ENCODE results near the gene B3GNT3. TPM values are rescaled to one million over a fixed set of nuclear protein-coding genes. Genes with fewer than 3 reads are reported as not detected.
A peak's percentile ranks its signal among the peaks of the same experiment; 100 is the strongest.

Gene B3GNT3
- total and polyA plus RNA-seq, 2 of the 13 experiments (the other 11 are each of a cell fraction or from before 2014, with no cell fraction given), result 0.86 to 4.0 TPM

DNA sequence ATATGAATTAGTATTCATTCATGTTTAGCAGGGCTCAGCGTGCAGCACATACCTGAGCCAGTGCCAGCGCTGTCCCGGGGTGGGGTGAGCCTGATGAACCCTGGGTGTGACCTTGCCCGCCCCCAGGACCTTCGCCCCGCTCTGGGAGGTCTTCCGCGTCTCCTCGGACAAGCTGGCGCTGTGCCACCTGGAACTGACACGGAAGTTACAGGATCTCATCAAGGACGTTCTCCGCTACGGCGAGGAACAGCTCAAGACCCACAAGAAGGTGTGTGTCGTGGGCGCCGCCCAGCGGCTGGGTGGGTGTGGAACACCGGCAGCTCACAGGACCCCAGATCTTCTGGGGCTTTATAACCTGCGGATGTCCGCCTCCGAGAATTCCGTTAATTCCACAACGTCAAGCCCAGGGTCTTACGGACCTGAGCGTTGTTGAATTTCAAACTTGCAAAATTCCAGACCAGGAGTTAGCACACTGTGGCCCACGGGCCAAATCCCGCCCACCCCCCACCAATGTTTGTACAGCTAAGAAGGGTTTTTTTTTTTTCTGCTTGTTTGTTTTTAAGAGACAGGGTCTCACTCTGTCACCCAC is 28.3 kb upstream of the B3GNT3 start (continued):
- TF ChIP-seq, protein P1, sequence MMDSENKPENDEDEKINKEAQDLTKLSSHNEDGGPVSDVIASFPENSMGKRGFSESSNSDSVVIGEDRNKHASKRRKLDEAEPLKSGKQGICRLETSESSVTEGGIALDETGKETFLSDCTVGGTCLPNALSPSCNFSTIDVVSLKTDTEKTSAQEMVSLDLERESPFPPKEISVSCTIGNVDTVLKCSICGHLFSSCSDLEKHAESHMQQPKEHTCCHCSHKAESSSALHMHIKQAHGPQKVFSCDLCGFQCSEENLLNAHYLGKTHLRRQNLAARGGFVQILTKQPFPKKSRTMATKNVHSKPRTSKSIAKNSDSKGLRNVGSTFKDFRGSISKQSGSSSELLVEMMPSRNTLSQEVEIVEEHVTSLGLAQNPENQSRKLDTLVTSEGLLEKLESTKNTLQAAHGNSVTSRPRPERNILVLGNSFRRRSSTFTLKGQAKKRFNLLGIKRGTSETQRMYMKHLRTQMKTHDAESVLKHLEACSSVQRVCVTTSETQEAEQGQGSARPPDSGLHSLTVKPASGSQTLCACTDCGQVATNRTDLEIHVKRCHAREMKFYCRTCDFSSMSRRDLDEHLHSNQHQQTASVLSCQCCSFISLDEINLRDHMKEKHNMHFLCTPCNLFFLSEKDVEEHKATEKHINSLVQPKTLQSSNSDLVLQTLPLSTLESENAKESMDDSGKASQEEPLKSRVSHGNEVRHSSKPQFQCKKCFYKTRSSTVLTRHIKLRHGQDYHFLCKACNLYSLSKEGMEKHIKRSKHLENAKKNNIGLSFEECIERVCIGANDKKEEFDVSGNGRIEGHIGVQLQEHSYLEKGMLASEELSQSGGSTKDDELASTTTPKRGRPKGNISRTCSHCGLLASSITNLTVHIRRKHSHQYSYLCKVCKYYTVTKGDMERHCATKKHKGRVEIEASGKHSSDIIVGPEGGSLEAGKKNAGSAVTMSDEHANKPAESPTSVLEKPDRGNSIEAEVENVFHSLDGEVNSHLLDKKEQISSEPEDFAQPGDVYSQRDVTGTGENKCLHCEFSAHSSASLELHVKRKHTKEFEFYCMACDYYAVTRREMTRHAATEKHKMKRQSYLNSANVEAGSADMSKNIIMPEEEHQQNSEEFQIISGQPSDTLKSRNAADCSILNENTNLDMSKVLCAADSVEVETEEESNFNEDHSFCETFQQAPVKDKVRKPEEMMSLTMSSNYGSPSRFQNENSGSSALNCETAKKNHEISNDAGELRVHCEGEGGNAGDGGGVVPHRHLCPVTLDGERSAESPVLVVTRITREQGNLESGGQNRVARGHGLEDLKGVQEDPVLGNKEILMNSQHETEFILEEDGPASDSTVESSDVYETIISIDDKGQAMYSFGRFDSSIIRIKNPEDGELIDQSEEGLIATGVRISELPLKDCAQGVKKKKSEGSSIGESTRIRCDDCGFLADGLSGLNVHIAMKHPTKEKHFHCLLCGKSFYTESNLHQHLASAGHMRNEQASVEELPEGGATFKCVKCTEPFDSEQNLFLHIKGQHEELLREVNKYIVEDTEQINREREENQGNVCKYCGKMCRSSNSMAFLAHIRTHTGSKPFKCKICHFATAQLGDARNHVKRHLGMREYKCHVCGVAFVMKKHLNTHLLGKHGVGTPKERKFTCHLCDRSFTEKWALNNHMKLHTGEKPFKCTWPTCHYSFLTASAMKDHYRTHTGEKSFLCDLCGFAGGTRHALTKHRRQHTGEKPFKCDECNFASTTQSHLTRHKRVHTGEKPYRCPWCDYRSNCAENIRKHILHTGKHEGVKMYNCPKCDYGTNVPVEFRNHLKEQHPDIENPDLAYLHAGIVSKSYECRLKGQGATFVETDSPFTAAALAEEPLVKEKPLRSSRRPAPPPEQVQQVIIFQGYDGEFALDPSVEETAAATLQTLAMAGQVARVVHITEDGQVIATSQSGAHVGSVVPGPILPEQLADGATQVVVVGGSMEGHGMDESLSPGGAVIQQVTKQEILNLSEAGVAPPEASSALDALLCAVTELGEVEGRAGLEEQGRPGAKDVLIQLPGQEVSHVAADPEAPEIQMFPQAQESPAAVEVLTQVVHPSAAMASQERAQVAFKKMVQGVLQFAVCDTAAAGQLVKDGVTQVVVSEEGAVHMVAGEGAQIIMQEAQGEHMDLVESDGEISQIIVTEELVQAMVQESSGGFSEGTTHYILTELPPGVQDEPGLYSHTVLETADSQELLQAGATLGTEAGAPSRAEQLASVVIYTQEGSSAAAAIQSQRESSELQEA (CRISPR knock-in tag; IDR thresholded peaks at IDR 0.05; ENCODE audit: not compliant biosample characterization), result no peak
- peak; percentile 22 for TF ChIP-seq ASH2L (IDR thresholded peaks at IDR 0.05; ENCODE audit: insufficient read length, low read depth, low read length)
- TF ChIP-seq, protein P2, sequence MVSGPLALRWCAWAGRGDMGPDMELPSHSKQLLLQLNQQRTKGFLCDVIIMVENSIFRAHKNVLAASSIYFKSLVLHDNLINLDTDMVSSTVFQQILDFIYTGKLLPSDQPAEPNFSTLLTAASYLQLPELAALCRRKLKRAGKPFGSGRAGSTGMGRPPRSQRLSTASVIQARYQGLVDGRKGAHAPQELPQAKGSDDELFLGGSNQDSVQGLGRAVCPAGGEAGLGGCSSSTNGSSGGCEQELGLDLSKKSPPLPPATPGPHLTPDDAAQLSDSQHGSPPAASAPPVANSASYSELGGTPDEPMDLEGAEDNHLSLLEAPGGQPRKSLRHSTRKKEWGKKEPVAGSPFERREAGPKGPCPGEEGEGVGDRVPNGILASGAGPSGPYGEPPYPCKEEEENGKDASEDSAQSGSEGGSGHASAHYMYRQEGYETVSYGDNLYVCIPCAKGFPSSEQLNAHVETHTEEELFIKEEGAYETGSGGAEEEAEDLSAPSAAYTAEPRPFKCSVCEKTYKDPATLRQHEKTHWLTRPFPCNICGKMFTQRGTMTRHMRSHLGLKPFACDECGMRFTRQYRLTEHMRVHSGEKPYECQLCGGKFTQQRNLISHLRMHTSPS (CRISPR knock-in tag; IDR thresholded peaks at IDR 0.05; ENCODE audit: low read depth), result peak; percentile 64
- TF ChIP-seq ZSCAN31 (CRISPR knock-in tag; IDR thresholded peaks at IDR 0.05; ENCODE audit: low read depth), result no peak
- no peak for TF ChIP-seq ZFYVE20 (CRISPR knock-in tag; IDR thresholded peaks at IDR 0.05; ENCODE audit: borderline replicate concordance, low read depth)
- no peak for TF ChIP-seq ZSCAN30 (CRISPR knock-in tag; IDR thresholded peaks at IDR 0.05)
- no peak for TF ChIP-seq GTF3A (CRISPR knock-in tag; conservative IDR thresholded peaks at IDR 0.05)
- TF ChIP-seq, protein P3, sequence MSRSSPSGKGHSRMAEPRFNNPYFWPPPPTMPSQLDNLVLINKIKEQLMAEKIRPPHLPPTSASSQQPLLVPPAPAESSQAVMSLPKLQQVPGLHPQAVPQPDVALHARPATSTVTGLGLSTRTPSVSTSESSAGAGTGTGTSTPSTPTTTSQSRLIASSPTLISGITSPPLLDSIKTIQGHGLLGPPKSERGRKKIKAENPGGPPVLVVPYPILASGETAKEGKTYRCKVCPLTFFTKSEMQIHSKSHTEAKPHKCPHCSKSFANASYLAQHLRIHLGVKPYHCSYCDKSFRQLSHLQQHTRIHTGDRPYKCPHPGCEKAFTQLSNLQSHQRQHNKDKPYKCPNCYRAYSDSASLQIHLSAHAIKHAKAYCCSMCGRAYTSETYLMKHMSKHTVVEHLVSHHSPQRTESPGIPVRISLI (CRISPR knock-in tag; IDR thresholded peaks at IDR 0.05; ENCODE audit: borderline replicate concordance), result peak; percentile 56; the same call in 1 of the 2 replicates
- TF ChIP-seq, protein P4, sequence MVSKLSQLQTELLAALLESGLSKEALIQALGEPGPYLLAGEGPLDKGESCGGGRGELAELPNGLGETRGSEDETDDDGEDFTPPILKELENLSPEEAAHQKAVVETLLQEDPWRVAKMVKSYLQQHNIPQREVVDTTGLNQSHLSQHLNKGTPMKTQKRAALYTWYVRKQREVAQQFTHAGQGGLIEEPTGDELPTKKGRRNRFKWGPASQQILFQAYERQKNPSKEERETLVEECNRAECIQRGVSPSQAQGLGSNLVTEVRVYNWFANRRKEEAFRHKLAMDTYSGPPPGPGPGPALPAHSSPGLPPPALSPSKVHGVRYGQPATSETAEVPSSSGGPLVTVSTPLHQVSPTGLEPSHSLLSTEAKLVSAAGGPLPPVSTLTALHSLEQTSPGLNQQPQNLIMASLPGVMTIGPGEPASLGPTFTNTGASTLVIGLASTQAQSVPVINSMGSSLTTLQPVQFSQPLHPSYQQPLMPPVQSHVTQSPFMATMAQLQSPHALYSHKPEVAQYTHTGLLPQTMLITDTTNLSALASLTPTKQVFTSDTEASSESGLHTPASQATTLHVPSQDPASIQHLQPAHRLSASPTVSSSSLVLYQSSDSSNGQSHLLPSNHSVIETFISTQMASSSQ (IDR thresholded peaks at IDR 0.05; ENCODE audit: low read depth), result no peak
- TF ChIP-seq, protein P4 (CRISPR knock-in tag; IDR thresholded peaks at IDR 0.05; ENCODE audit: borderline replicate concordance), result no peak; the same call in 1 of the 2 replicates
- no peak for TF ChIP-seq EZH2 (conservative IDR thresholded peaks at IDR 0.05; ENCODE audit: low read depth, low read length)

All from HepG2 (cell line).